BLaER1 treated with 17β-estradiol and CSF1 and Interleukin-3, amounts not matched to agents 10 nM and 100 nM (cell line): ENCODE measurements around the gene LAMC1.

Source experiments
- H3K27ac ChIP-seq, 11 experiments: shearing (Covaris generic); formaldehyde crosslinking; 2 replicates each; pipeline ENCODE4 v1.8.1; 2022
- H3K27me3 ChIP-seq, 11 experiments: shearing (Covaris generic); formaldehyde crosslinking; 2 replicates each; pipeline ENCODE4 v1.8.1; 2022
- H3K36me3 ChIP-seq, 11 experiments: shearing (Covaris generic); formaldehyde crosslinking; 2 replicates each; pipeline ENCODE4 v1.8.1; 2022
- H3K4me1 ChIP-seq, 10 experiments: shearing (Covaris generic); formaldehyde crosslinking; 2 replicates each; pipeline ENCODE4 v1.8.1; 2022
- H3K4me2 ChIP-seq, 11 experiments: shearing (Covaris generic); formaldehyde crosslinking; 2 replicates each; pipeline ENCODE4 v1.8.1; 2022
- H3K4me3 ChIP-seq, 10 experiments: shearing (Covaris generic); formaldehyde crosslinking; 2 replicates each; pipeline ENCODE4 v1.8.1; 2022
- H3K9ac ChIP-seq, 11 experiments: shearing (Covaris generic); formaldehyde crosslinking; 2 replicates each; pipeline ENCODE4 v1.8.1; 2022
- H3K9me3 ChIP-seq, 11 experiments: shearing (Covaris generic); formaldehyde crosslinking; replicated peaks in 1 of 11; 2 replicates each; pipeline ENCODE4 v1.8.1; 2022
- H4K20me1 ChIP-seq, 11 experiments: shearing (Covaris generic); formaldehyde crosslinking; 2 replicates each; pipeline ENCODE4 v1.8.1; 2022
- Cebpa-rat ChIP-seq, 11 experiments: shearing (Covaris generic); IDR thresholded peaks; 2 replicates each; pipeline ENCODE4 v1.8.1; 2022

The LAMC1 gene

GRCh38 chr1:183150445-183150844, 127.2 kb downstream of the LAMC1 start:
- H4K20me1 ChIP-seq: no peaks in the 10 kb centered on the region
- no peaks in the 10 kb centered on the region for H3K36me3 ChIP-seq
- no peaks in the 10 kb centered on the region for H3K9me3 ChIP-seq
- H3K4me1 ChIP-seq: no peaks in the 10 kb centered on the region
- H3K9ac ChIP-seq: no peak overlapping the region
- no peak for TF ChIP-seq Cebpa-rat (IDR thresholded peaks at IDR 0.05)
- no peaks in the 10 kb centered on the region for H3K27me3 ChIP-seq
- no peak overlapping the region for H3K4me3 ChIP-seq
- H3K27ac ChIP-seq: no peak overlapping the region
- no peak overlapping the region for H3K4me2 ChIP-seq

- H3K4me1 ChIP-seq: peaks cover 0 to 7% (median 0%) of the 10 kb centered on the region in 10 experiments; a peak in 2 of 20 replicates
- no peak overlapping the region for H3K27ac ChIP-seq
- no peak overlapping the region for H3K4me2 ChIP-seq
- no peaks in the 10 kb centered on the region for H4K20me1 ChIP-seq
- no peak overlapping the region for H3K4me3 ChIP-seq
- no peak overlapping the region for H3K9ac ChIP-seq
- no peak for TF ChIP-seq Cebpa-rat (IDR thresholded peaks at IDR 0.05)
- H3K27me3 ChIP-seq: no peaks in the 10 kb centered on the region
- no peaks in the 10 kb centered on the region for H3K9me3 ChIP-seq
- no peaks in the 10 kb centered on the region for H3K36me3 ChIP-seq
These were observed 129.0 kb downstream of the LAMC1 start for GRCh38 chr1:183152180-183152579.

- no peak for TF ChIP-seq Cebpa-rat (IDR thresholded peaks at IDR 0.05)
- H4K20me1 ChIP-seq: no peaks in the 10 kb centered on the region
- no peaks in the 10 kb centered on the region for H3K36me3 ChIP-seq
- no peak overlapping the region for H3K9ac ChIP-seq
- H3K4me3 ChIP-seq: no peak overlapping the region
- peaks cover 0 to 8% (median 0%) of the 10 kb centered on the region in 11 experiments; a peak in 2 of 22 replicates for H3K9me3 ChIP-seq
- no peaks in the 10 kb centered on the region for H3K27me3 ChIP-seq
- H3K4me1 ChIP-seq: peaks cover 0 to 7% (median 0%) of the 10 kb centered on the region in 10 experiments; a peak in 2 of 20 replicates
- no peak overlapping the region for H3K4me2 ChIP-seq
- H3K27ac ChIP-seq: no peak overlapping the region
These were observed 132.7 kb downstream of the LAMC1 start for GRCh38 chr1:183155939-183156338.

- no peak overlapping the region for H3K27ac ChIP-seq
- H3K36me3 ChIP-seq: no peaks in the 10 kb centered on the region
These were observed 136.7 kb downstream of the LAMC1 start for GRCh38 chr1:183159960-183160359.

GRCh38 chr1:183161391-183161790, 138.2 kb downstream of the LAMC1 start:
- Histone ChIP-seq H3K4me2 (no peak overlapping the region), H3K9me3 (peaks cover 0 to 8% (median 0%) of the 10 kb centered on the region in 11 experiments; a peak in 2 of 22 replicates), H3K27ac (no peak overlapping the region), H3K9ac (no peak overlapping the region), H3K27me3 (no peaks in the 10 kb centered on the region), H4K20me1 (no peaks in the 10 kb centered on the region), H3K36me3 (no peaks in the 10 kb centered on the region), H3K4me1 (peaks cover 0 to 6% (median 0%) of the 10 kb centered on the region in 10 experiments; a peak in 2 of 20 replicates), H3K4me3 (no peak overlapping the region)
- no peak for TF ChIP-seq Cebpa-rat (IDR thresholded peaks at IDR 0.05)

More at GRCh38 chr1:183159960-183160359, 136.7 kb downstream of the LAMC1 start:
- H3K4me2 ChIP-seq: no peak overlapping the region
- H3K9me3 ChIP-seq: peaks cover 0 to 8% (median 0%) of the 10 kb centered on the region in 11 experiments; a peak in 2 of 22 replicates
- no peak overlapping the region for H3K4me3 ChIP-seq
- no peak for TF ChIP-seq Cebpa-rat (IDR thresholded peaks at IDR 0.05)
- H3K4me1 ChIP-seq: peaks cover 0 to 7% (median 0%) of the 10 kb centered on the region in 10 experiments; a peak in 2 of 20 replicates
- no peaks in the 10 kb centered on the region for H3K27me3 ChIP-seq
- H4K20me1 ChIP-seq: no peaks in the 10 kb centered on the region
- H3K9ac ChIP-seq: no peak overlapping the region

- peaks cover 0 to 8% (median 0%) of the 10 kb centered on the region in 11 experiments; a peak in 2 of 22 replicates for H3K9me3 ChIP-seq
- no peak overlapping the region for H3K4me2 ChIP-seq
- no peaks in the 10 kb centered on the region for H3K36me3 ChIP-seq
- no peaks in the 10 kb centered on the region for H3K27me3 ChIP-seq
- no peak overlapping the region for H3K9ac ChIP-seq
- no peaks in the 10 kb centered on the region for H4K20me1 ChIP-seq
- no peaks in the 10 kb centered on the region for H3K4me1 ChIP-seq
- H3K4me3 ChIP-seq: no peak overlapping the region
- no peak for TF ChIP-seq Cebpa-rat (IDR thresholded peaks at IDR 0.05)
- H3K27ac ChIP-seq: no peak overlapping the region
These were observed 140.1 kb downstream of the LAMC1 start for GRCh38 chr1:183163316-183163715.

- no peak overlapping the region for H3K27ac ChIP-seq
- H3K36me3 ChIP-seq: no peaks in the 10 kb centered on the region
- H3K9ac ChIP-seq: no peak overlapping the region
- H4K20me1 ChIP-seq: no peaks in the 10 kb centered on the region
- H3K9me3 ChIP-seq: peaks cover 0 to 8% (median 0%) of the 10 kb centered on the region in 11 experiments; a peak in 2 of 22 replicates
- H3K4me3 ChIP-seq: no peak overlapping the region
- no peaks in the 10 kb centered on the region for H3K27me3 ChIP-seq
- H3K4me2 ChIP-seq: no peak overlapping the region
- H3K4me1 ChIP-seq: no peaks in the 10 kb centered on the region
- TF ChIP-seq Cebpa-rat (IDR thresholded peaks at IDR 0.05): no peak
These were observed 141.1 kb downstream of the LAMC1 start for GRCh38 chr1:183164340-183164739.

- Histone ChIP-seq H3K27ac (no peak overlapping the region), H4K20me1 (no peaks in the 10 kb centered on the region), H3K36me3 (no peaks in the 10 kb centered on the region), H3K4me1 (no peaks in the 10 kb centered on the region), H3K4me2 (no peak overlapping the region), H3K9ac (no peak overlapping the region), H3K9me3 (peaks cover 0 to 7% (median 0%) of the 10 kb centered on the region in 11 experiments; a peak in 2 of 22 replicates), H3K4me3 (no peak overlapping the region), H3K27me3 (no peaks in the 10 kb centered on the region)
- no peak for TF ChIP-seq Cebpa-rat (IDR thresholded peaks at IDR 0.05)
These were observed 141.7 kb downstream of the LAMC1 start for GRCh38 chr1:183164963-183165362.

GRCh38 chr1:183165456-183165855, 142.2 kb downstream of the LAMC1 start:
- Histone ChIP-seq H3K27ac (no peak overlapping the region), H3K36me3 (no peaks in the 10 kb centered on the region), H3K4me1 (no peaks in the 10 kb centered on the region), H3K9ac (no peak overlapping the region), H3K9me3 (peaks cover 0 to 3% (median 0%) of the 10 kb centered on the region in 11 experiments; a peak in 2 of 22 replicates), H3K4me2 (no peak overlapping the region), H3K27me3 (no peaks in the 10 kb centered on the region), H3K4me3 (no peak overlapping the region), H4K20me1 (no peaks in the 10 kb centered on the region)
- no peak for TF ChIP-seq Cebpa-rat (IDR thresholded peaks at IDR 0.05)

- Histone ChIP-seq H3K36me3 (no peaks in the 10 kb centered on the region), H3K4me1 (no peaks in the 10 kb centered on the region), H3K9me3 (no peaks in the 10 kb centered on the region), H3K4me2 (no peak overlapping the region), H3K27ac (no peak overlapping the region), H3K4me3 (no peak overlapping the region), H3K9ac (no peak overlapping the region), H3K27me3 (no peaks in the 10 kb centered on the region), H4K20me1 (no peaks in the 10 kb centered on the region)
- no peak for TF ChIP-seq Cebpa-rat (IDR thresholded peaks at IDR 0.05)
These were observed 143.2 kb downstream of the LAMC1 start for GRCh38 chr1:183166454-183166853.
